ENCODE data around the gene TMEM50B.
"Not testable (repeated sequence)": the region's sequence is repeated elsewhere in the genome, so short reads cannot be mapped to it uniquely, and the experiment has no call there.

The TMEM50B gene

DNA sequence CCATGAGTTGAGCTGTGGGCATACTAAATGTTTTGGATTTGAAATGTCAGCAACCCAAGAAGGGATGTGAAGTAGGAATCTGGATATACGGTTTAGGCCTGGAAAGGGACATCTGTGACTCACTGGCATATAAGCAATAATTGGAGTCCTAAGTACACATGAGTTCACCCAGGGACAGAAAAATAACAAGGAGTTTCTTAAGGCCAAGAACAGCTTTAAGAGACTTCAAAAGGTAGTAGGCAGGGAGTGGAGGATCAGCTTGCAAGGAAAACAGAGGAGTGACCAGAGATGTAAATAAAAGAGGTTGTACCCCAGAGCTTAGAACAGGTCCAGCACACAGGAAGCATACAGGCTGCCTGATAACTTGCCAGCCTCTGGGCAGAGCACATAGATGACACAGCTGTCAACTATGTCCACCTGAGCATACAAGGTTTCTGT, 28.1 kb downstream of the TMEM50B start:
- peaks cover 8 to 26% of the 10 kb centered on the region in 2 donors for H3K4me1 ChIP-seq (ENCODE audit: control insufficient read depth in 1 of 2, insufficient read depth in 2 of 2, low read length in 2 of 2)
- H3K9ac ChIP-seq (ENCODE audit: low read depth in 1 of 2, low read length in 2 of 2): peak overlapping the region in 1 of 2 donors; percentile 3
- peaks cover 0 to 15% of the 10 kb centered on the region in 2 donors for H3K36me3 ChIP-seq (ENCODE audit: control insufficient read depth in 1 of 2, insufficient read depth in 2 of 2, low read length in 2 of 2)
- H3K27ac ChIP-seq (ENCODE audit: low read depth, low read length): peak overlapping the region; percentile 41
- no peak overlapping the region for H3K4me3 ChIP-seq (ENCODE audit: low read depth in 1 of 2, low read length in 2 of 2)
- H3K27me3 ChIP-seq (ENCODE audit: control insufficient read depth in 1 of 2, insufficient read depth in 2 of 2, low read length in 2 of 2): no peaks in the 10 kb centered on the region
- no peaks in the 10 kb centered on the region for H3K9me3 ChIP-seq (ENCODE audit: control insufficient read depth in 1 of 2, low read length in 2 of 2)

GRCh38 chr21:33449616-33450015, 30.2 kb downstream of the TMEM50B start:
- Histone ChIP-seq H3K9ac (ENCODE audit: low read depth in 1 of 2, low read length in 2 of 2) (no peak overlapping the region), H3K27me3 (ENCODE audit: control insufficient read depth in 1 of 2, insufficient read depth in 2 of 2, low read length in 2 of 2) (no peaks in the 10 kb centered on the region), H3K4me3 (ENCODE audit: low read depth in 1 of 2, low read length in 2 of 2) (no peak overlapping the region), H3K4me1 (ENCODE audit: control insufficient read depth in 1 of 2, insufficient read depth in 2 of 2, low read length in 2 of 2) (peaks cover 8 to 20% of the 10 kb centered on the region in 2 donors), H3K36me3 (ENCODE audit: control insufficient read depth in 1 of 2, insufficient read depth in 2 of 2, low read length in 2 of 2) (peaks cover 0 to 12% of the 10 kb centered on the region in 2 donors), H3K27ac (ENCODE audit: low read depth, low read length) (no peak overlapping the region), H3K9me3 (ENCODE audit: control insufficient read depth in 1 of 2, low read length in 2 of 2) (no peaks in the 10 kb centered on the region)

- not testable (repeated sequence) for H3K27me3 ChIP-seq (ENCODE audit: control insufficient read depth in 1 of 2, insufficient read depth in 2 of 2, low read length in 2 of 2); H3K9ac ChIP-seq (ENCODE audit: low read depth in 1 of 2, low read length in 2 of 2); H3K4me1 ChIP-seq (ENCODE audit: control insufficient read depth in 1 of 2, insufficient read depth in 2 of 2, low read length in 2 of 2); H3K27ac ChIP-seq (ENCODE audit: low read depth, low read length); H3K4me3 ChIP-seq (ENCODE audit: low read depth in 1 of 2, low read length in 2 of 2); H3K9me3 ChIP-seq (ENCODE audit: control insufficient read depth in 1 of 2, low read length in 2 of 2)
- peaks cover 0 to 11% of the 10 kb centered on the region in 2 donors for H3K36me3 ChIP-seq (ENCODE audit: control insufficient read depth in 1 of 2, insufficient read depth in 2 of 2, low read length in 2 of 2)
Measured at GRCh38 chr21:33446620-33447019, 33.2 kb downstream of the TMEM50B start.

DNA sequence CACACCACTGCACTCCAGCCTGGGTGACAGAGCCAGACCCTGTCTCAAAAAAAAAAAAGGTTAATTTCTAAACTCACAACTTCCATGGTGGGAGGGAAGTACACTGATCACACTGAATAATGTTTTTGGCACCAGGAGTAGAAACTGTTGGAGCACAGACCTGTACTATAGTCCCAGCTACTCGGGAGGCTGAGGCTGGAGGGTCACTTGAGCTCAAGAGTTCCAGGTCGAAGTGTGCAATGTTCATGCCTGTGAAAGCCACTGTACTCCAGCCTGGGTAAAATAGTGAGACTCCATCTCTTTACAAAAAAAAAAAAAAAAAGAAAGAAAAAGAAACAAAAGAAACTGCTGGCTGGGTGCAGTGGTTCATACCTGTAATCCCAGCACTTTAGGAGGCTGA, 35.3 kb downstream of the TMEM50B start:
- Histone ChIP-seq H3K27ac (ENCODE audit: low read depth, low read length) (no peak overlapping the region), H3K4me3 (ENCODE audit: low read depth in 1 of 2, low read length in 2 of 2) (no peak overlapping the region), H3K27me3 (ENCODE audit: control insufficient read depth in 1 of 2, insufficient read depth in 2 of 2, low read length in 2 of 2) (no peaks in the 10 kb centered on the region), H3K4me1 (ENCODE audit: control insufficient read depth in 1 of 2, insufficient read depth in 2 of 2, low read length in 2 of 2) (peaks cover 0 to 5% of the 10 kb centered on the region in 2 donors), H3K9me3 (ENCODE audit: control insufficient read depth in 1 of 2, low read length in 2 of 2) (no peaks in the 10 kb centered on the region), H3K9ac (ENCODE audit: low read depth in 1 of 2, low read length in 2 of 2) (no peak overlapping the region), H3K36me3 (ENCODE audit: control insufficient read depth in 1 of 2, insufficient read depth in 2 of 2, low read length in 2 of 2) (peaks cover 0 to 9% of the 10 kb centered on the region in 2 donors)

DNA sequence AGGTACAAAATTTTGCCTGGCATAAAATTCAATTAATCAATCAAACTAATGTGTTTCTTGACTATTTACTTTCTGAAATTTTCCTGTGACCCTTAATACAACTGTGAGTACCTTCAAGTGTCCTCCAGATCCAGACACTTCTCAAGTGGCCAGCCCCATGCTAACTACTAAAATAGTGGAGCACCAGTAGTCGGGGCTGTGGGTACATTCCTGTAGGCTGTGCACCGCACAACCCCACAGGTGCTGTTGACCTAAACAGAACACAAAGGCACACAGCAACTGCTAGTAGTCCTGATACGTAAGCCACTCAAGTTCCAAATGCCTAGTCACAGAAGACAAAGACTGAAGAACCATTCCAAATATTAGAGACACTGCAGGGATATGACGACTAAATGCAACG, 36.6 kb downstream of the TMEM50B start:
- Histone ChIP-seq H3K4me3 (ENCODE audit: low read depth in 1 of 2, low read length in 2 of 2) (no peak overlapping the region), H3K27ac (ENCODE audit: low read depth, low read length) (no peak overlapping the region), H3K36me3 (ENCODE audit: control insufficient read depth in 1 of 2, insufficient read depth in 2 of 2, low read length in 2 of 2) (peaks cover 0 to 11% of the 10 kb centered on the region in 2 donors), H3K27me3 (ENCODE audit: control insufficient read depth in 1 of 2, insufficient read depth in 2 of 2, low read length in 2 of 2) (no peaks in the 10 kb centered on the region), H3K9ac (ENCODE audit: low read depth in 1 of 2, low read length in 2 of 2) (no peak overlapping the region), H3K9me3 (ENCODE audit: control insufficient read depth in 1 of 2, low read length in 2 of 2) (no peaks in the 10 kb centered on the region), H3K4me1 (ENCODE audit: control insufficient read depth in 1 of 2, insufficient read depth in 2 of 2, low read length in 2 of 2) (peaks cover 0 to 5% of the 10 kb centered on the region in 2 donors)

DNA sequence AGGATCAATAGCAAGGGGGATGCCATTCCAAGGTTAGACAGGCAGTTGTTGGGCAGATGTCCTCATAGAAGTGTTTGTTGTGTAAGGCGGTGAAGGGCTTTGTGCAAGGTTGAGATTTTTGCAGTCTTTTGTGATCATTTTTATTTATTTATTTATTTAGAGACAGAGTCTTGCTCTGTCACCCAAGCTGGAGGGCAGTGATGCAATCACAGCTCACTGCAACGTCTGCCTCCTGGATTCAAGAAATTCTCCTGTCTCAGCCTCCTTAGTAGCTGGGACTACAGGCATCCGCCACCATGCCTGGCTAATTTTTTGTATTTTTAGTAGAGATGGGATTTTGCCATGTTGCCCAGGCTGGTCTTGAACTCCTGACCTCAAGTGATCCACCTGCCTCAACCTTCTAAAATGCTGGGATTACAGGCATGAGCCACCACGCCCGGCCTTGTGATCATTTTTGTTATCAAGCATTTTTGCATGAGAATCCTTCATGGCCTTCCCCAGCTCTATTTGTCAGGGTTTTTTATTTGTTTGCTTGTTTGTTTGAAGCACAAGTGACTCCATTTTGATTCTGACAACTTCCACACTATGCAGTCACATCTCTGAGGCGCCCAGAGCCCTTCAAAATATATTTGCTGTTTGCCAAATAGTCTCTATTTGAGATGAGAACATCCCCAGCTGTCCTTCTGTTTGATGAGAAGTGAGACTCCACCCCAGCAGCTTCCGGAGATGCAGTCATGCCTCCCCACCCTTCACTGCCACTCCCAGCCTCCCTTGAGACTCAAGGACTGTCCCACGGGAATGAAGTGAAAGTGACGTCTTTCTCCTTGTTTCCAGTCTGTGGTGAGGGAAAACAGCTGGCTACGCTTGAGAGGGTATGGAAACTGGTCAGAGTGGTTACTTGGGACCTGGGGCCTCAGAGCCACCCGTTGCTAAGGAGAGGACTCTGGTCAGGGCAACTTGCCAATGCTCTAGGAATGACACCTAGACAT, 38.0 kb downstream of the TMEM50B start:
- peaks cover 0 to 5% of the 10 kb centered on the region in 2 donors for H3K4me1 ChIP-seq (ENCODE audit: control insufficient read depth in 1 of 2, insufficient read depth in 2 of 2, low read length in 2 of 2)
- no peaks in the 10 kb centered on the region for H3K9me3 ChIP-seq (ENCODE audit: control insufficient read depth in 1 of 2, low read length in 2 of 2)
- H3K36me3 ChIP-seq (ENCODE audit: control insufficient read depth in 1 of 2, insufficient read depth in 2 of 2, low read length in 2 of 2): peaks cover 0 to 21% of the 10 kb centered on the region in 2 donors
- H3K27me3 ChIP-seq (ENCODE audit: control insufficient read depth in 1 of 2, insufficient read depth in 2 of 2, low read length in 2 of 2): no peaks in the 10 kb centered on the region
- no peak overlapping the region for H3K4me3 ChIP-seq (ENCODE audit: low read depth in 1 of 2, low read length in 2 of 2)
- no peak overlapping the region for H3K27ac ChIP-seq (ENCODE audit: low read depth, low read length)
- no peak overlapping the region for H3K9ac ChIP-seq (ENCODE audit: low read depth in 1 of 2, low read length in 2 of 2)

DNA sequence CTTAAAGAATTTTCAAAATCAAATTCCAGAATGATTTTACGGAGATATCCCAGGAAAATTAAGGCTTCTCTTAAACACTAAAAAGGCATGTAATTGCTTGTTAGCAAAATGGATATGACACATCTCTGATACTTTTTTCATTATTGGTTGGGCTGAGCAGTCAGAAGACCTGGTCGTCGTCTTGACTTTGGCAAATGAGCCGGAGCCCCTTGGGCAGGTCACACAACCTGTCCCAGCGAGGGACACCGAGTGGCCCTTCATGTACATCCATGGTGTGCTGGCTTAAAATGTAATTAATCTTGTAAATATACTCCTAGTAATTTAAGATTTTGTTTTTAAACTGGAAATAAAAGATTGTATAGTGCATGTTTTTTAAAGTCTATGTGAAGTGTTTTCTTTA, 42.6 kb downstream of the TMEM50B start:
- Histone ChIP-seq H3K4me1 (ENCODE audit: control insufficient read depth in 1 of 2, insufficient read depth in 2 of 2, low read length in 2 of 2) (peaks cover 0 to 12% of the 10 kb centered on the region in 2 donors), H3K36me3 (ENCODE audit: control insufficient read depth in 1 of 2, insufficient read depth in 2 of 2, low read length in 2 of 2) (peaks cover 20 to 55% of the 10 kb centered on the region in 2 donors), H3K4me3 (ENCODE audit: low read depth in 1 of 2, low read length in 2 of 2) (no peak overlapping the region), H3K27ac (ENCODE audit: low read depth, low read length) (no peak overlapping the region), H3K9ac (ENCODE audit: low read depth in 1 of 2, low read length in 2 of 2) (no peak overlapping the region), H3K9me3 (ENCODE audit: control insufficient read depth in 1 of 2, low read length in 2 of 2) (no peaks in the 10 kb centered on the region), H3K27me3 (ENCODE audit: control insufficient read depth in 1 of 2, insufficient read depth in 2 of 2, low read length in 2 of 2) (no peaks in the 10 kb centered on the region)

DNA sequence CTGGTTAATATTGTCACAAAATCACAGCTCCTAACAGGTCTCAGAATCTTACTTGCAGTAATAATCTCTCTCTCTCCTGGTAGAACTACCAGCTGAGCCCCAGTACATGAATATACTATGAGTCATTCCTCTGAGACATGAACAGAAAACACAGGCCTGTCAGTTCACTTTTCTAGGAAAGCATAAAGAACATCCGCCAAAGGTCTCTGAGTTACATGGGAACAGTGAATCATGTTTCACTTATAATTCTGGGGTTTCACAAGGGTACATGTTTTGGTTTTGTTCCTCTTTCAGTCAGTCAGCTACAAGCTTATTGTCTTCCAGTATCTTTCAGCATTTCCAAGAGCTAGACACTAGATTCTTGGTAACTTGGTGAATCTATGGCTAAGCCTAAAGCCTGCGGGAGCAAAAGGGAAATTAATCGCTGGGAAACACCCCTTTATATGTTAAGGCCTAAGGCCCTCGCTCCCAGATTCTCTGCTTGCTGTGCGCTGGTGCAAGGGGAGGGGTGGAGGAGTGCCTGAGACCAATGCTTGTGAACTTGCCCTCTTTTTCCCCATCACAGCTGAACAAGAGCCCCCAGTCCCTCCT, 44.9 kb downstream of the TMEM50B start:
- Histone ChIP-seq H3K27ac (ENCODE audit: low read depth, low read length) (peak overlapping the region; percentile 35), H3K4me1 (ENCODE audit: control insufficient read depth in 1 of 2, insufficient read depth in 2 of 2, low read length in 2 of 2) (peaks cover 0 to 9% of the 10 kb centered on the region in 2 donors), H3K9me3 (ENCODE audit: control insufficient read depth in 1 of 2, low read length in 2 of 2) (no peaks in the 10 kb centered on the region), H3K36me3 (ENCODE audit: control insufficient read depth in 1 of 2, insufficient read depth in 2 of 2, low read length in 2 of 2) (peaks cover 24 to 72% of the 10 kb centered on the region in 2 donors), H3K27me3 (ENCODE audit: control insufficient read depth in 1 of 2, insufficient read depth in 2 of 2, low read length in 2 of 2) (no peaks in the 10 kb centered on the region), H3K4me3 (ENCODE audit: low read depth in 1 of 2, low read length in 2 of 2) (peak overlapping the region in 1 of 2 donors; percentile 9), H3K9ac (ENCODE audit: low read depth in 1 of 2, low read length in 2 of 2) (no peak overlapping the region)

- Histone ChIP-seq H3K27ac (ENCODE audit: low read depth, low read length) (no peak overlapping the region), H3K36me3 (ENCODE audit: control insufficient read depth in 1 of 2, insufficient read depth in 2 of 2, low read length in 2 of 2) (peaks cover 27 to 80% of the 10 kb centered on the region in 2 donors), H3K4me1 (ENCODE audit: control insufficient read depth in 1 of 2, insufficient read depth in 2 of 2, low read length in 2 of 2) (peaks cover 0 to 9% of the 10 kb centered on the region in 2 donors), H3K9me3 (ENCODE audit: control insufficient read depth in 1 of 2, low read length in 2 of 2) (no peaks in the 10 kb centered on the region), H3K27me3 (ENCODE audit: control insufficient read depth in 1 of 2, insufficient read depth in 2 of 2, low read length in 2 of 2) (no peaks in the 10 kb centered on the region), H3K4me3 (ENCODE audit: low read depth in 1 of 2, low read length in 2 of 2) (no peak overlapping the region), H3K9ac (ENCODE audit: low read depth in 1 of 2, low read length in 2 of 2) (no peak overlapping the region)
Measured at GRCh38 chr21:33433425-33434114, 46.2 kb downstream of the TMEM50B start.

- Histone ChIP-seq H3K27me3 (ENCODE audit: control insufficient read depth in 1 of 2, insufficient read depth in 2 of 2, low read length in 2 of 2) (no peaks in the 10 kb centered on the region), H3K9ac (ENCODE audit: low read depth in 1 of 2, low read length in 2 of 2) (no peak overlapping the region), H3K4me1 (ENCODE audit: control insufficient read depth in 1 of 2, insufficient read depth in 2 of 2, low read length in 2 of 2) (peaks cover 0 to 9% of the 10 kb centered on the region in 2 donors), H3K9me3 (ENCODE audit: control insufficient read depth in 1 of 2, low read length in 2 of 2) (no peaks in the 10 kb centered on the region), H3K27ac (ENCODE audit: low read depth, low read length) (no peak overlapping the region), H3K4me3 (ENCODE audit: low read depth in 1 of 2, low read length in 2 of 2) (no peak overlapping the region), H3K36me3 (ENCODE audit: control insufficient read depth in 1 of 2, insufficient read depth in 2 of 2, low read length in 2 of 2) (peaks cover 27 to 77% of the 10 kb centered on the region in 2 donors)
Measured at GRCh38 chr21:33433001-33433400, 46.8 kb downstream of the TMEM50B start.

Data from duodenal mucosa (tissue), 2 donors.